Thoracic aorta (tissue), 2 donors: ENCODE data around the gene UBAC2. TPM values are rescaled to one million over a fixed set of nuclear protein-coding genes. Genes with fewer than 3 reads are reported as not detected.
A peak's percentile ranks its signal among the peaks of the same experiment; 100 is the strongest.

ENCODE experiments used
- ATAC-seq: fragments of 150-250 bp; one replicate; pipeline ENCODE4 v1.8.0; 2017; ENCODE audit warnings: low read depth; ENCODE audit not compliant: insufficient number of reproducible peaks, low FRiP score
- DNase-seq: peaks from one replicate; pipeline ENCODE4 v3.0.0-alpha.2; 2020; ENCODE audit warnings: low spot score
- H3K27ac ChIP-seq, 2 donors: fragments of 200-600 bp; sonication (generic); 1 replicate in 1 of 2; 2 replicates in 1 of 2; pipeline ENCODE4 v1.5.1; 2016; ENCODE audit warnings: mild to moderate bottlenecking in 2 of 2, moderate library complexity in 2 of 2
- H3K27me3 ChIP-seq: fragments of 200-600 bp; sonication (generic); replicated peaks from 2 replicates; pipeline ENCODE4 v1.6.0; 2016; ENCODE audit warnings: mild to moderate bottlenecking; ENCODE audit not compliant: insufficient read depth
- H3K36me3 ChIP-seq: fragments of 200-600 bp; sonication (generic); one replicate; pipeline ENCODE4 v1.5.1; 2016
- H3K4me1 ChIP-seq, 2 donors: fragments of 200-600 bp; sonication (generic); 1 replicate in 1 of 2; 2 replicates in 1 of 2; pipeline versions ENCODE4 v1.5.1 to v1.6.0; 2016; ENCODE audit warnings: low read depth in 2 of 2, mild to moderate bottlenecking in 1 of 2; ENCODE audit not compliant: control insufficient read depth in 1 of 2
- H3K4me3 ChIP-seq: fragments of 200-600 bp; sonication (generic); 2 replicates; pipeline ENCODE4 v1.5.1; 2016; ENCODE audit warnings: mild to moderate bottlenecking
- H3K9me3 ChIP-seq: fragments of 200-600 bp; sonication (generic); 2 replicates; pipeline ENCODE4 v1.5.1; 2016
- total RNA-seq, 2 donors: library from RNA; depleted of rRNA; stranded (reverse); fragments of >200 nt; gene quantifications; one replicate each; pipeline versions ENCODE4 v1.1.0 to v1.2.3, GENCODE V29; 2016
- TF ChIP-seq, protein P1 (sequence below): fragments of 200-600 bp; sonication (generic); IDR thresholded peaks from one replicate; pipeline ENCODE4 v1.5.1; 2019; ENCODE audit warnings: antibody characterized with exemption

Gene UBAC2
- total RNA-seq, 2 donors from 2014 or later: 41.3 to 49.7 TPM

DNA sequence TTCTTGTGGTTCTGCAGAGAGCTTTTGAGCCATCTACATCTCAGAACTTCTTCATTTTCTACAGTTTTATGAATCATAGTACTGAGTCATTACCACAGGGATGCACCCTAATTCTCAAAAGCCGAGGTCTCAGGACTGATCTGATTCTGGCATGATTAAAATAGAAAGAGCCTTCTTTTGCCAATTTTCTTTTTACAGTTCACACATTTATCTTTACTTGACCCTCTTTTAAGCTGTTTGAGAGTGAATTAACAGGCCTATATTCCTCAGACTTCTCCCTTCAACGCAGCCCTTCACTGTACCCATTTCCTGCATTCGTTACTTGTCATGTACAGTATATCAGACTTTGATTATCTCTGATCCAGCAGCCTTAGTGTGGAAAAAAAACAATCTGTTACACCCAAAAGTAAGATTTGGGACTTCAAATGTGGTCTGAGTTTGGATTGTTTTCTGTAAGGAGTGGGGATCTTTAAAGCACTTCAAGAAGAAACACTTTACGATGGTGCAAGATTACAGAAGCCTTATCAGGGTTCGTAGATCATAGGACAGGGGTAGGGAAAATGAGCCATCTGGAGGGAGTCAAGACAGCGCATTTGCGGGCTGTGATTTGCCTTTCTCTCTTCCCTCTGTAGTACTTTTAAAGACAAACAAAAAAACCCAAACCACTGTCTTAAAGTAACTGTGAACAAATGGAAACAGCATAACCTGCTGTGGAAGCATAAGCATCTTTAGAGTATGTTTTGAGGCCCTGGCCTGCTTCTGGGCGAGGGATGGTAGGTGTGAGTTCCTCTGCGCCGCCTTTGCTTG lies 121.8 kb downstream of the UBAC2 start:
- DNase-seq (no peak), ATAC-seq (no peak)
- TF ChIP-seq, protein P1, sequence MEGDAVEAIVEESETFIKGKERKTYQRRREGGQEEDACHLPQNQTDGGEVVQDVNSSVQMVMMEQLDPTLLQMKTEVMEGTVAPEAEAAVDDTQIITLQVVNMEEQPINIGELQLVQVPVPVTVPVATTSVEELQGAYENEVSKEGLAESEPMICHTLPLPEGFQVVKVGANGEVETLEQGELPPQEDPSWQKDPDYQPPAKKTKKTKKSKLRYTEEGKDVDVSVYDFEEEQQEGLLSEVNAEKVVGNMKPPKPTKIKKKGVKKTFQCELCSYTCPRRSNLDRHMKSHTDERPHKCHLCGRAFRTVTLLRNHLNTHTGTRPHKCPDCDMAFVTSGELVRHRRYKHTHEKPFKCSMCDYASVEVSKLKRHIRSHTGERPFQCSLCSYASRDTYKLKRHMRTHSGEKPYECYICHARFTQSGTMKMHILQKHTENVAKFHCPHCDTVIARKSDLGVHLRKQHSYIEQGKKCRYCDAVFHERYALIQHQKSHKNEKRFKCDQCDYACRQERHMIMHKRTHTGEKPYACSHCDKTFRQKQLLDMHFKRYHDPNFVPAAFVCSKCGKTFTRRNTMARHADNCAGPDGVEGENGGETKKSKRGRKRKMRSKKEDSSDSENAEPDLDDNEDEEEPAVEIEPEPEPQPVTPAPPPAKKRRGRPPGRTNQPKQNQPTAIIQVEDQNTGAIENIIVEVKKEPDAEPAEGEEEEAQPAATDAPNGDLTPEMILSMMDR: no peak
- Histone ChIP-seq H3K4me1 (peaks cover 32 to 37% of the 10 kb centered on the region in 2 donors), H3K9me3 (no peaks in the 10 kb centered on the region), H3K27me3 (no peaks in the 10 kb centered on the region), H3K27ac (peak overlapping the region in 1 of 2 donors; percentile 58), H3K36me3 (no peaks in the 10 kb centered on the region), H3K4me3 (no peak overlapping the region)

DNA sequence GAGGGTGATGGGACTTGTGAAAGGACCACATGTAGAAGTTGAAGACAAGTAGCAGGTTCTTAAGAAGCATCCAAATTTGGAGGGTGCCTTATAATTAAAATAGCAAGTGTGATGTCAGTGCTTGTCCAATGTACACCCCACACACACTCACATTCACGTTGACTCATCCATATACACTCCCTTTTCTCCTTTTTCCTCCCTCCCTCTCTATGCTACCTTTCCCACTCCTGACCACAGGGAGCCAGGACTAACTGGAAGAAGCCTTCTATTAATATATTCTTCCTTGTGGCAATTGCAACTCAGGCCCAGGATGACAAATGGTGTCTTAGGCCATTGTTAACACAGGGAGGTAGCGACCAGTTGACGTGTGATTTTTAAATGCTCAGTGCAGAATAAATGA lies 122.8 kb downstream of the UBAC2 start:
- Histone ChIP-seq H3K4me3 (no peak overlapping the region), H3K27me3 (no peaks in the 10 kb centered on the region), H3K36me3 (no peaks in the 10 kb centered on the region), H3K9me3 (no peaks in the 10 kb centered on the region), H3K4me1 (peaks cover 32 to 37% of the 10 kb centered on the region in 2 donors), H3K27ac (no peak overlapping the region)
- TF ChIP-seq, protein P1: no peak
- DNase-seq (no peak), ATAC-seq (no peak)

DNA sequence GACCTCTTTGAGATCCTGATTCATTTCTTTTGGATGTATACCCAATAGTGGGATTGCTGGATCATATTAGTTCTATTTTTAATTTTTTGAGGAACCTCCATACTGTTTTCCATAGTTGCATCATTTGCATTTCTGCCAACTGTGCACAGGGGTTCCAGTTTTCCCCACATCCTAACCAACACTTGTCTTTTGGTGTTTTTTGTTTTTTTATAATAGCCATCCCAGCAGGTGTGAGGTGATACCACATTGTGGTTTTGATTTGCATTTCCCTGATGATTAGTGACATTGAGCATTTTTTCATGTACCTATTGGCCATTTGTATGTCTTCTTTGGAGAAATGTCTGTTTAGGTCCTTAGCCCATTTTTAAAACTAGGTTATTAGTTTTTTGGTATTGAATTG lies 125.4 kb downstream of the UBAC2 start:
- DNase-seq: no peak

DNA sequence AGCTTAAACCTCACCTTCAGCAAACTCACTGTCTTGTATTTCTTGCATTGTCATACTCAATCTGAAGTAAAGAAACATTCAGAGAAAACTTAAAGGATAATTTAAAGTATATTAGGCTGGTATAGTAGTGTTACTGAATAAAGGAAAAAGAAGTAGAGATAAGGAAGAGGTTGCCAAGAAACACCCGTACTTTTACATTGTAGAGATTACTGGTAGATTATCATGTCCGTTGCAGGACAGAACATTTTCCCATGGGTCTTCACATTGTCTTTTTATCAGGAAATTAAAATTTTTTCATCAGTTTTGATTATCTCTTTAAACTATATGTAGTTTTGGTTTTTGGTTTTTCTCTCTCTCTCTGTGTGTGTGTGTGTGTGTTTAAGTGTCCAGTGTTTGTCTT lies 126.5 kb downstream of the UBAC2 start:
- H3K9me3 ChIP-seq: no peaks in the 10 kb centered on the region
- ATAC-seq: no peak
- H3K27me3 ChIP-seq: no peaks in the 10 kb centered on the region
- DNase-seq: no peak
- H3K27ac ChIP-seq: no peak overlapping the region
- H3K4me3 ChIP-seq: no peak overlapping the region
- H3K4me1 ChIP-seq: peaks cover 7 to 9% of the 10 kb centered on the region in 2 donors
- TF ChIP-seq, protein P1: no peak
- H3K36me3 ChIP-seq: peaks cover 9% of the 10 kb centered on the region

More for the DNA sequence above, 125.4 kb downstream of the UBAC2 start:
- peaks cover 16 to 20% of the 10 kb centered on the region in 2 donors for H3K4me1 ChIP-seq
- H3K9me3 ChIP-seq: no peaks in the 10 kb centered on the region
- no peak for ATAC-seq
- H3K27me3 ChIP-seq: no peaks in the 10 kb centered on the region
- TF ChIP-seq, protein P1: no peak
- H3K36me3 ChIP-seq: peaks cover 9% of the 10 kb centered on the region
- H3K27ac ChIP-seq: no peak overlapping the region
- no peak overlapping the region for H3K4me3 ChIP-seq

DNA sequence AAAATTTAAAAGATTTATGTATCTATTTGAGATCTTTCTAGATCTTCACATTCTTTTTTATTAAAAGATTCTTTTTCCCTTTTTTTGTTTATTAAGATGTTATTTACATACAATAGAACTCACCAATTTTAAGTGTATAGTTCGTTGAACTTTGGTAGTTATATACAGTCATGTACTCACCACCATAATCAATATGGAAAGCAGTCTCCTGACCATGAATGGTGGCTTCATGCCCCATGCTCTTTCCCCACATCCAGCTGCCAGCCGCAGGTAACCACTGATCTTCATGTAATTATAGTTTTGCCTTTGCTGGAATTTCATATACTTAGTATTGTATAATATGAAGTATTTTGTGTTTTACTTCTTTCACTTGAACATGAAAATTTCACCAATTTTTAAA lies 127.1 kb downstream of the UBAC2 start:
- H3K27ac ChIP-seq: no peak overlapping the region
- H3K9me3 ChIP-seq: no peaks in the 10 kb centered on the region
- peaks cover under 1 to 3% of the 10 kb centered on the region in 2 donors for H3K4me1 ChIP-seq
- peaks cover 9% of the 10 kb centered on the region for H3K36me3 ChIP-seq
- H3K27me3 ChIP-seq: no peaks in the 10 kb centered on the region
- ATAC-seq (no peak), DNase-seq (no peak)
- TF ChIP-seq, protein P1: no peak
- no peak overlapping the region for H3K4me3 ChIP-seq
